GM21786 (cell line): Measurements from ENCODE around the gene ZNF3.
A peak's percentile ranks its signal among the peaks of the same experiment; 100 is the strongest.

Experiments used
- ATAC-seq: cut with Tn5 transposase; IDR thresholded peaks from one replicate; pipeline ENCODE4 v1.9.1; 2021; ENCODE audit not compliant: unreplicated experiment

Gene ZNF3

GRCh38 chr7:100053215-100053614 lies 28.3 kb downstream of the ZNF3 start:
- ATAC-seq, result no peak

DNA sequence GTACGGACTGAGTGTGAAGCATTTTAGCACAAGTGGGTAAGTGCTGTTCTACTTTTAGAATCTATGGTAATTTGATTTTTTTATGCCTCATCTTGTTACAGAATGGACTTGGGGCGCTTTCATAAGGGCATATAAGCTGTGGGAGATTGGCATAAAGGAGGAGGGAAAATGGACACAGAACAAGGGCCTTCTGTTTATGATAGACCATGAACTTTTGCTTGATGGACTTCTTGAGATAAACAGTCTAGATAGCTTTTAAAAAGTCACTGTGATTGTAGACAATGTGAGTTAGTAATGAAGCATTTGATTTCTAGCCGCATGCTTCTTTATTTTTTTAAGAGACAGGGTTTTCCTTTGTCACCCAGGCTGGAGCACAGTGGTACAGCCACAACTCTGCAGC lies 29.9 kb downstream of the ZNF3 start:
- no peak for ATAC-seq

GRCh38 chr7:100049441-100050291 lies 31.9 kb downstream of the ZNF3 start, which contains the start of gene ZSCAN21:
ZSCAN21 (plus strand) TSS chr7:100049774; CDS start chr7:100057007, 7,233 bp downstream.
- ATAC-seq, result peak; percentile 89

DNA sequence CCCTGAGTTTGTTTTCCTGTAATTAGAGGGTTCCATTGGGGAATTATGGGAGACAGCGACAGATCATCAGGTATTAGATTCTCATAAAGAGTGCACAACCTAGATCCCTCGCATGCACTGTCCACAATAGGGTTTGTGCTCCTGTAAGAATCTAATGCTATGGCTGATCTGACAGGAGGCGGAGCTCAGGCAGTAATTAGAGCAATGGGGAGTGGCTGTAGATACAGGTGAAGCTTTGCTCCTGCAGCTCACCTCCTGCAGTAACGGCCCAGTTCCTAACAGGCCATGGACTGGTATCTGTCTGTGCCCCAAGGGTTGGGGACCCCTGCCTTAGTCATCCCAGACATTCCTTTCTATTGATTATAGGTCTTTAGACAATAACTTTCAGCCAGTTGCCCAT lies 32.8 kb downstream of the ZNF3 start:
- ATAC-seq, result no peak

DNA sequence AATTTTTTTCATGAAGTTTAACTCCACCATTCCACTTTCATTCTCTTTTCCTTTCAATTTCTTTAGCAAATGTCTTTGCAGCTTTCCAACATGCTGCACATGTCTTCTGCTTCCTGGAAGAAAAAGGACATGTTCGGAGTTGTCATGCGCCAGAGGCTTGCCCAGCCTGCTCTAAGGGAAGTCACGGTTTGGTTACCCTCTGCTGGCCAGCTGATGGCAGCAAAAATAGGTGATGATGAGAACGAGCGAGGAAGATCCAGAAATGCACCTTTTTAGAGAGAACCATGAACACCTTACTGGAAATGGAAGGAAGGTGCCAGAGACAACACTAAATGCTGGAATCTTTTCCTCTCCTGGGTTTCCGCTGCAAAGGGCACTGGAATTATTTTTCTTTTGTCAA lies 36.8 kb downstream of the ZNF3 start:
- no peak for ATAC-seq

- no peak for ATAC-seq
Observed at GRCh38 chr7:100040575-100040974, 40.9 kb downstream of the ZNF3 start.

DNA sequence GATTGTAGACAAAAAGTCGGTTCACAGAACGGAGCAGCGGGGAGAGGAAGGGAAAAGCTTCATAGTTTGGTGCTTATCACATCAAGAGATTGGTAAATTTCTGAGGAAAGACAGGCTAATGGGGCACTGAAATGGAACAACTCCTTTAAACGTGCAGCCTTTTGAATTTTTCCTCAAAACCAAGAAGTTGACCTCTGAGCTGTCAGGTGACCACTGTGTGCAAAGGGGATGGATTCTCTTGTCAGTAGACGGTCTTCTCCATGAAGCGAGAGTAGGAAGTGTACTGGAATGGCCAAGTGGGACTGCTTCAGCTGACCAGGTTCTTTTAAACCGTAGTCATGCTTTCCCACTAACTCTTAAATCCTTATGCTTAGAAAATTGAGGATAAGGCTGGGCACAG lies 43.2 kb downstream of the ZNF3 start:
- no peak for ATAC-seq

DNA sequence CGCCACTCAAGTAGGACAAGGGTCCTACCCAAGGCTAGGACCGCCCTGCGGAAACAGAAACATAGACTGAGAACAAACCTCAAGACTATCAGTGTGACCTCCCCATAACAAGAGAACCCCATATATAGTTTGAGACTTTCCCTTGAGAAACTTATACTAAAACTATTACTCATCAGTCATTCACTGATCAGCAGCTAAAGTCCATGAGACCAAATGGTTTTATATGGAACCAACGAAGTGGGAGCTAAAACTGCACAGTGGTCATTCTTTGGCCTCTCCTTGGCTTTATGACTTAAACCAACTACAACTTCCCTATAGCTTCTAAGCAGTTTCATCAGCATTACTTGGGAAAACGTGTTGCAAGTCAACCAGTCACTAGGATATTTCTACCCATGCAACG lies 45.6 kb downstream of the ZNF3 start:
- ATAC-seq, result no peak

- ATAC-seq, result no peak
Observed at GRCh38 chr7:100034871-100035510, 46.5 kb downstream of the ZNF3 start.

DNA sequence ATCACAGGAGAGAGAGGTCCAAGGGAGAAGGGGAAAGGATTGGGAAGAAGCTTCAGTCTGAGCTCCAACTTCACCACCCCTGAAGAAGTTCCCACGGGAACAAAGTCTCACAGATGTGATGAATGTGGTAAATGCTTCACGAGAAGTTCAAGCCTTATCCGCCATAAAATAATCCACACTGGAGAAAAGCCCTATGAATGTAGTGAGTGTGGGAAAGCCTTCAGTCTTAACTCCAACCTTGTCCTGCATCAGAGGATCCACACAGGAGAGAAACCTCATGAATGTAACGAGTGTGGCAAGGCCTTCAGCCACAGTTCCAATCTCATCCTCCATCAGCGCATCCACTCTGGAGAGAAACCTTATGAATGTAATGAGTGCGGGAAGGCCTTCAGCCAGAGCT lies 48.0 kb downstream of the ZNF3 start:
- no peak for ATAC-seq

DNA sequence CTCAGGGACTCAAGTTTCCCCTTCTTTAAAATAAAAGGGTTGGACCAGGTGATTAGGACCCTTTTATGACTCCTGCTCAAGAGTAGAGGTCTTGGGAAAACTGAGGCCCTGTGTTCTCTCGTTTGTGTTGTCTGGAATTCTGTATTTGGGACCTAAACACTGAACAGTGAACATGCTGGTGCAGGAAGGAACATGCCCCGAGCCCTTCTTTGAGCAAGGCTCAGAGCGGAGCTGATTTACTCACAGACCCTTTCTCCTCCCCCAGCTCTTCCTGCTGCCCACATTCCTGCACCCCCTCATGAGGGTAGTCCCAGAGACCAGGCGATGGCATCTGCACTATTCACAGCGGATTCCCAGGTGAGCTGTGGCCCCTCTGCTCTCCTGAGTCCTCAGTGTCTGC lies 51.9 kb downstream of the ZNF3 start:
- ATAC-seq, result no peak

- ATAC-seq, result no peak
Observed at GRCh38 chr7:100027197-100027596, 54.3 kb downstream of the ZNF3 start.

- ATAC-seq, result no peak
Observed at GRCh38 chr7:100024020-100024619, 57.4 kb downstream of the ZNF3 start.

DNA sequence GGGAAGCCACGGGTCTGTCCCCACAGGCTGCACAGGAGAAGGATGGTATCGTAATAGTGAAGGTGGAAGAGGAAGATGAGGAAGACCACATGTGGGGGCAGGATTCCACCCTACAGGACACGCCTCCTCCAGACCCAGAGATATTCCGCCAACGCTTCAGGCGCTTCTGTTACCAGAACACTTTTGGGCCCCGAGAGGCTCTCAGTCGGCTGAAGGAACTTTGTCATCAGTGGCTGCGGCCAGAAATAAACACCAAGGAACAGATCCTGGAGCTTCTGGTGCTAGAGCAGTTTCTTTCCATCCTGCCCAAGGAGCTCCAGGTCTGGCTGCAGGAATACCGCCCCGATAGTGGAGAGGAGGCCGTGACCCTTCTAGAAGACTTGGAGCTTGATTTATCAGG lies 58.0 kb downstream of the ZNF3 start:
- no peak for ATAC-seq

DNA sequence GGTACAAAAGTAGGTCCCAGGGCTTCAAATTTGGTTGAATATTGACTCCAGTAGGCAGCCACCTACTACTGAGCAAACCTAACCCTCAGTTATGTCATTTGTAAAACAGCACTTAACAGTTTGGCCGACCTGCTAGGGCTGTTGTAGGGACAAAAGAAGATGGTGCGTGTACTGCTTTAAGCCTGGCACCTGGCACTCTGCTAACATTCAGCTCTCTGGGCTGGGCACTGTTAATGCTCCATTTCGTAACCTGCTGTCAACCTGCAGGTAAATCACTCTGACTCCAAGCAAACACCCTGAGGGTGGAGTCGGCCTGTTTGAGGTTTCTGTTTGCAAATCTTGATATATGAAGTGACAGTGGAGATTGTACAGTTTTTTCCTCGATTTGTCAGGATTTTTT lies 58.9 kb downstream of the ZNF3 start:
- ATAC-seq, result no peak

DNA sequence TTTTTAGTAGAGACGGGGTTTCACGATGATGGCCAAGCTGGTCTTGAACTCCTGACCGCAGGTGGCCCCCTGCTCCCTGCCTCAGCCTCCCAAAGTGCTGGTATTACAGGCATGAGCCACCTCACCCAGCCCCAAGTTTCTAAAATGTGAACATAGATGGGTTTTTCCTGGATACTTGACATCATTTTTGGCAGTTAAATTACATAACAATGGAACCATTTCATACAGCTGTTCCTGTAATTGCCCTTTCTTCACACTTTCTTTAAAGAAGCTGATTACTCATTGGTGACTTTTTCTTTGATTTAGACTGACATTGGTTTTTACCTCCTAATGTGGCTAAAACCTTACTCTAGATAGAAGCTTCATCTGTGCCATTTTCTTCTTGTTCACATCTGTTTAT lies 60.2 kb downstream of the ZNF3 start:
- ATAC-seq, result no peak
